Karpas-422 (cell line): Measurements from ENCODE around the gene USP3. TPM values are rescaled to one million over a fixed set of nuclear protein-coding genes. Genes with fewer than 3 reads are reported as not detected.
A peak's percentile ranks its signal among the peaks of the same experiment; 100 is the strongest.

ENCODE experiments used
- DNase-seq: peaks from one replicate; pipeline ENCODE4 v3.0.0-alpha.2; 2015
- H2AFZ ChIP-seq: fragments of 200-600 bp; sonication (generic); 2 replicates; pipeline ENCODE4 v1.6.1; 2014; ENCODE audit warnings: antibody characterized with exemption, low read length, mixed read lengths
- H3K27ac ChIP-seq: fragments of 200-600 bp; sonication (generic); 2 replicates; pipeline ENCODE4 v1.5.1; 2014; ENCODE audit warnings: mild to moderate bottlenecking, low read length, moderate library complexity
- H3K27me3 ChIP-seq: fragments of 200-600 bp; sonication (generic); 2 replicates; pipeline ENCODE4 v1.6.1; 2014; ENCODE audit warnings: low read length, mixed read lengths
- H3K36me3 ChIP-seq: fragments of 200-600 bp; sonication (generic); 2 replicates; pipeline ENCODE4 v1.6.1; 2014; ENCODE audit warnings: low read length, mixed read lengths; ENCODE audit not compliant: insufficient read depth
- H3K4me1 ChIP-seq: fragments of 200-600 bp; sonication (generic); 2 replicates; pipeline ENCODE4 v1.6.1; 2014; ENCODE audit warnings: mild to moderate bottlenecking, low read length, mixed read lengths
- H3K4me2 ChIP-seq: fragments of 200-600 bp; sonication (generic); 2 replicates; pipeline ENCODE4 v1.6.1; 2014; ENCODE audit warnings: low read length, low read depth, mild to moderate bottlenecking; ENCODE audit not compliant: poor library complexity, severe bottlenecking
- H3K4me3 ChIP-seq: fragments of 200-600 bp; sonication (generic); 2 replicates; pipeline ENCODE4 v1.5.1; 2014; ENCODE audit warnings: mild to moderate bottlenecking, antibody characterized with exemption, low read length, mixed read lengths
- H3K79me2 ChIP-seq: fragments of 200-600 bp; sonication (generic); 2 replicates; pipeline ENCODE4 v1.6.1; 2014; ENCODE audit warnings: mild to moderate bottlenecking, low read length, mixed read lengths
- H3K9ac ChIP-seq: fragments of 200-600 bp; sonication (generic); 2 replicates; pipeline ENCODE4 v1.6.0; 2014; ENCODE audit warnings: low read length
- H3K9me2 ChIP-seq: fragments of 200-600 bp; sonication (generic), shearing (Covaris generic); replicated peaks from 2 replicates; pipeline ENCODE4 v1.6.0; 2014; ENCODE audit warnings: mild to moderate bottlenecking, low read length, moderate library complexity; ENCODE audit not compliant: insufficient read depth
- H3K9me3 ChIP-seq: fragments of 300-700, 200-600 bp; sonication (generic); 2 replicates; pipeline ENCODE4 v1.6.1; 2014; ENCODE audit warnings: low read length, mixed read lengths
- H4K20me1 ChIP-seq: fragments of 200-600 bp; sonication (generic); 2 replicates; pipeline ENCODE4 v1.6.1; 2014; ENCODE audit warnings: mild to moderate bottlenecking, antibody characterized with exemption, low read length, low read depth; ENCODE audit not compliant: insufficient read depth
- total RNA-seq: library from RNA; depleted of rRNA; stranded (reverse); fragments of >200 nt; shearing (Covaris generic); gene quantifications from 2 replicates; pipeline ENCODE4 v1.2.3, GENCODE V29; 2014; ENCODE audit warnings: low replicate concordance

USP3 gene
- total RNA-seq, 1 experiment from 2014 or later = 15.4 TPM

- Histone ChIP-seq H3K9me3 (no peaks in the 10 kb centered on the region), H3K27me3 (no peaks in the 10 kb centered on the region), H3K79me2 (peaks cover 10% of the 10 kb centered on the region), H3K9ac (no peak overlapping the region), H3K9me2 (no peaks in the 10 kb centered on the region), H4K20me1 (peaks cover 44% of the 10 kb centered on the region), H3K4me2 (no peak overlapping the region), H3K4me1 (peaks cover 4% of the 10 kb centered on the region), H3K27ac (no peak overlapping the region), H3K4me3 (no peak overlapping the region), H2AFZ (no peak overlapping the region), H3K36me3 (no peaks in the 10 kb centered on the region)
- no peak for DNase-seq
These were observed 7.8 kb downstream of the USP3 start for GRCh38 chr15:63512148-63512547.

DNA sequence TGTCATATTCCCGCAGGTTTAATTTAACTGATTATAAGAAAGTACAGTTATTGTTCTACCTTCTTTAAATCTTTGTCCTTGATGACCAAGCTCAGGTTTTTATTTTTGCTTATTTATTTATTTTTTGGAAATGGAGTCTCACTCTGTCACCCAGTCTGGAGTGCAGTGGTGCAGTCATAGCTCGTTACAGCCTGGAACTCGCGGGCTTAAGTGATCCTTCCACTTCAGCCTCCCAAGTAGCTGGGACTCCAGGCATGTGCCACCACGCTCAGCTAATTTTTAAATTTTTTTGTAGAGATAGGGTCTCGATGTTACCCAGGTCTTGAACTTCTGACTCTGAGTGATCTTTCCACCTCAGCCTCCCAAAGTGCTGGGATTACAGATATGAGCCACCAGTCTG, 8.9 kb downstream of the USP3 start:
- no peak overlapping the region for H3K27ac ChIP-seq
- no peaks in the 10 kb centered on the region for H3K9me2 ChIP-seq
- no peak overlapping the region for H3K4me3 ChIP-seq
- peaks cover 46% of the 10 kb centered on the region for H4K20me1 ChIP-seq
- DNase-seq = no peak
- H3K9ac ChIP-seq = no peak overlapping the region
- peaks cover 13% of the 10 kb centered on the region; the same call in 1 of the 2 replicates for H3K79me2 ChIP-seq
- H3K9me3 ChIP-seq = no peaks in the 10 kb centered on the region
- H3K27me3 ChIP-seq = no peaks in the 10 kb centered on the region
- H2AFZ ChIP-seq = no peak overlapping the region
- H3K4me2 ChIP-seq = no peak overlapping the region
- H3K4me1 ChIP-seq = peaks cover 11% of the 10 kb centered on the region
- H3K36me3 ChIP-seq = no peaks in the 10 kb centered on the region

GRCh38 chr15:63513728-63514127, 9.3 kb downstream of the USP3 start:
- no peaks in the 10 kb centered on the region for H3K9me3 ChIP-seq
- no peak for DNase-seq
- H2AFZ ChIP-seq = no peak overlapping the region
- H3K27ac ChIP-seq = no peak overlapping the region
- no peaks in the 10 kb centered on the region for H3K9me2 ChIP-seq
- H3K4me3 ChIP-seq = no peak overlapping the region
- peaks cover 13% of the 10 kb centered on the region; the same call in 1 of the 2 replicates for H3K79me2 ChIP-seq
- no peak overlapping the region for H3K9ac ChIP-seq
- H3K4me2 ChIP-seq = no peak overlapping the region
- H3K4me1 ChIP-seq = peaks cover 11% of the 10 kb centered on the region
- peaks cover 44% of the 10 kb centered on the region for H4K20me1 ChIP-seq
- no peaks in the 10 kb centered on the region for H3K27me3 ChIP-seq
- H3K36me3 ChIP-seq = no peaks in the 10 kb centered on the region

- Histone ChIP-seq H3K9me2 (no peaks in the 10 kb centered on the region), H3K9ac (no peak overlapping the region), H3K4me3 (no peak overlapping the region), H4K20me1 (peaks cover 36% of the 10 kb centered on the region), H3K79me2 (peaks cover 10% of the 10 kb centered on the region; the same call in 1 of the 2 replicates), H3K9me3 (no peaks in the 10 kb centered on the region), H3K27me3 (no peaks in the 10 kb centered on the region), H2AFZ (no peak overlapping the region), H3K36me3 (no peaks in the 10 kb centered on the region), H3K4me2 (no peak overlapping the region), H3K27ac (no peak overlapping the region), H3K4me1 (peaks cover 11% of the 10 kb centered on the region)
- DNase-seq = no peak
These were observed 10.1 kb downstream of the USP3 start for GRCh38 chr15:63514531-63514943.

GRCh38 chr15:63517202-63517601, 12.8 kb downstream of the USP3 start:
- peaks cover 14% of the 10 kb centered on the region; the same call in 1 of the 2 replicates for H3K79me2 ChIP-seq
- H3K9me2 ChIP-seq = no peaks in the 10 kb centered on the region
- peaks cover 45% of the 10 kb centered on the region for H4K20me1 ChIP-seq
- H3K9me3 ChIP-seq = no peaks in the 10 kb centered on the region
- H3K4me3 ChIP-seq = no peak overlapping the region
- H3K9ac ChIP-seq = no peak overlapping the region
- DNase-seq = no peak
- H3K27me3 ChIP-seq = no peaks in the 10 kb centered on the region
- H2AFZ ChIP-seq = no peak overlapping the region
- H3K27ac ChIP-seq = no peak overlapping the region
- H3K36me3 ChIP-seq = no peaks in the 10 kb centered on the region
- peaks cover 11% of the 10 kb centered on the region for H3K4me1 ChIP-seq
- peak overlapping the region; percentile 16 for H3K4me2 ChIP-seq

DNA sequence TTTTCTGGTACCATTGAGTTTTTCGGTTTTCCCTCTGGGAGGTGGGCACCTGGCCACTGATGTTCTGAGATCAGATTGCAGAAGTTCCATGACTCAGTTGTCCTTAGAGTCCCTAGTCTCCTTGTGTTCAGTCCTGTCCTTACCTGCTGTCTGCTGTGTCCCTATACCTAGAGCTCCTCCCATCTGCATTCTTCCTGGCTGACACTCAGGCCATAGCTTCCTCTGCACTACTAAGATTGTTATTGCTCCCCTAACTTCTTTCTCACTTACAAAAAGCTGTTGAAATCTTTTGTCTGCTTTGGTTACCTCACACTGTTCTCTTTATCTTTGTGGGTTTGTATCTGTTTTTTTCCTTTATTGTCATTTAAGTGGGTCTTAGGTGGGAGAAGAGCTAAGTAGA, 13.2 kb downstream of the USP3 start:
- no peaks in the 10 kb centered on the region for H3K27me3 ChIP-seq
- H3K79me2 ChIP-seq = peaks cover 14% of the 10 kb centered on the region; the same call in 1 of the 2 replicates
- no peak overlapping the region for H3K27ac ChIP-seq
- H3K9me3 ChIP-seq = no peaks in the 10 kb centered on the region
- no peak overlapping the region for H3K9ac ChIP-seq
- peak overlapping the region; percentile 16 for H3K4me2 ChIP-seq
- peaks cover 42% of the 10 kb centered on the region for H4K20me1 ChIP-seq
- H3K4me3 ChIP-seq = no peak overlapping the region
- no peaks in the 10 kb centered on the region for H3K36me3 ChIP-seq
- H2AFZ ChIP-seq = no peak overlapping the region
- no peak for DNase-seq
- peaks cover 11% of the 10 kb centered on the region for H3K4me1 ChIP-seq
- no peaks in the 10 kb centered on the region for H3K9me2 ChIP-seq

GRCh38 chr15:63519041-63519440, 14.6 kb downstream of the USP3 start:
- H4K20me1 ChIP-seq = peaks cover 56% of the 10 kb centered on the region
- DNase-seq = no peak
- peaks cover 11% of the 10 kb centered on the region for H3K4me1 ChIP-seq
- no peaks in the 10 kb centered on the region for H3K36me3 ChIP-seq
- H3K27ac ChIP-seq = no peak overlapping the region
- H3K27me3 ChIP-seq = no peaks in the 10 kb centered on the region
- no peaks in the 10 kb centered on the region for H3K9me2 ChIP-seq
- H3K9me3 ChIP-seq = no peaks in the 10 kb centered on the region
- no peak overlapping the region for H3K4me3 ChIP-seq
- H3K9ac ChIP-seq = no peak overlapping the region
- no peak overlapping the region for H2AFZ ChIP-seq
- no peak overlapping the region for H3K4me2 ChIP-seq
- H3K79me2 ChIP-seq = peaks cover 14% of the 10 kb centered on the region; the same call in 1 of the 2 replicates

- Histone ChIP-seq H3K4me3 (no peak overlapping the region), H4K20me1 (peaks cover 62% of the 10 kb centered on the region), H2AFZ (no peak overlapping the region), H3K27me3 (no peaks in the 10 kb centered on the region), H3K4me1 (peaks cover 11% of the 10 kb centered on the region), H3K27ac (no peak overlapping the region), H3K9me3 (no peaks in the 10 kb centered on the region), H3K9ac (no peak overlapping the region), H3K36me3 (no peaks in the 10 kb centered on the region), H3K79me2 (peaks cover 14% of the 10 kb centered on the region; the same call in 1 of the 2 replicates), H3K9me2 (no peaks in the 10 kb centered on the region), H3K4me2 (no peak overlapping the region)
- DNase-seq = no peak
These were observed 15.3 kb downstream of the USP3 start for GRCh38 chr15:63519548-63520178.
